Stomach smooth muscle (tissue), 2 donors: ENCODE data around the gene PTGDS.

Source experiments
- H3K27ac ChIP-seq: one replicate; pipeline ENCODE4 v1.7.0; 2013; ENCODE audit warnings: mild to moderate bottlenecking, low read length, inconsistent platforms
- H3K27me3 ChIP-seq, 2 donors: one replicate each; pipeline ENCODE4 v1.7.0; 2013; ENCODE audit warnings: low read length in 2 of 2; ENCODE audit not compliant: insufficient read depth in 2 of 2, control insufficient read depth in 1 of 2
- H3K36me3 ChIP-seq, 2 donors: one replicate each; pipeline ENCODE4 v1.7.0; 2013; ENCODE audit warnings: low read length in 2 of 2; ENCODE audit not compliant: control insufficient read depth in 2 of 2, insufficient read depth in 2 of 2
- H3K4me1 ChIP-seq: one replicate; pipeline ENCODE4 v1.7.0; 2013; ENCODE audit warnings: low read length; ENCODE audit not compliant: control insufficient read depth, insufficient read depth
- H3K4me3 ChIP-seq, 2 donors: one replicate each; pipeline ENCODE4 v1.7.0; 2013; ENCODE audit warnings: low read length in 2 of 2
- H3K9ac ChIP-seq, 2 donors: one replicate each; pipeline ENCODE4 v1.7.0; 2013; ENCODE audit warnings: low read length in 2 of 2, mild to moderate bottlenecking in 1 of 2
- H3K9me3 ChIP-seq, 2 donors: one replicate each; pipeline ENCODE4 v1.7.0; 2013; ENCODE audit warnings: low read length in 2 of 2; ENCODE audit not compliant: control insufficient read depth in 2 of 2
- donor health status: healthy.
- donor health status: Pancreatic carcinoma.

The PTGDS gene

DNA sequence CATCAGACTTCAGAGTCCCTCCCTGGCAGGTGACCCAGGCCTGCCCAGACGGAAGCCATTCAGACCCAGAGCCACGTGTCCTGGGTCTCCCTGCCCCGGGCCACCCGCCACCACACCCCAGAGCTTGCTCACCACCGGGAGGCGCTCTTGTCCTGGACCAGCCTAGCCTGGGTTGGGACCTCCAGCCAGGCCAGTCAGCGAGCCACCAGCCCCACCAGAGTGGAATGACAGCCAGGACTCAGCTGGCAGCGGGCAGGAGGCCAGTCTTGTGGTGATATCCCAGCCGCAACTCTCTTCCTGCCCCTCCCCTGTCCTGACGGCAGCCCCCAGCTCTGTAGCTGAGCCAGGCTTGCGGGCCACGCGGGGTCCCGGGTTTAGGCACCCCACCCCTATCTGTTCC lies 1.7 kb upstream of the PTGDS start:
- Histone ChIP-seq H3K36me3 (no peaks in the 10 kb centered on the region), H3K4me3 (no peak overlapping the region), H3K27me3 (peaks cover 5 to 7% of the 10 kb centered on the region in 2 donors), H3K9ac (no peak overlapping the region), H3K4me1 (peaks cover 19% of the 10 kb centered on the region), H3K27ac (no peak overlapping the region), H3K9me3 (no peaks in the 10 kb centered on the region)

DNA sequence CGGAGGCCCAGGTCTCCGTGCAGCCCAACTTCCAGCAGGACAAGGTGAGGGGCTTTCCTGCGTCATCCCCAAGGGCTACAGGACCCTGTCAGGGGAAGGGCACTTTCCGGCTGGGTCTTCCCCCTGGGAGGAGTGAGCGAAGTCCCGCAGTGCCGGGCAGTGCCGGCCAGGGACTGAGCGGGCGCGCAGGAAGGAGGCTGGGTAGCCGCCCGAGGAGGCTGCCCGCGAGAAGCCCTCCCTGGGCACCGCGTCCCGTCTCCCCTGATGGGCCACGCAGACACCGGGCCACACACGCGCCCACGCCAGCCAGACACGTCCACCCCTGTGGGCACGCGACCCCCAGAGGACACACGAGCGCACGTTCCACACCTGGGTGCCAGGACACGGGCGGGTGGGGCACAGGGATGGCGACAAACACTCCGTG lies 357 bp downstream of the PTGDS start:
- Histone ChIP-seq H3K4me3 (peak overlapping the region; percentile 25 to 66), H3K36me3 (no peaks in the 10 kb centered on the region), H3K27ac (no peak overlapping the region), H3K9ac (no peak overlapping the region), H3K27me3 (peaks cover 5 to 7% of the 10 kb centered on the region in 2 donors), H3K4me1 (peaks cover 19% of the 10 kb centered on the region), H3K9me3 (no peaks in the 10 kb centered on the region)

DNA sequence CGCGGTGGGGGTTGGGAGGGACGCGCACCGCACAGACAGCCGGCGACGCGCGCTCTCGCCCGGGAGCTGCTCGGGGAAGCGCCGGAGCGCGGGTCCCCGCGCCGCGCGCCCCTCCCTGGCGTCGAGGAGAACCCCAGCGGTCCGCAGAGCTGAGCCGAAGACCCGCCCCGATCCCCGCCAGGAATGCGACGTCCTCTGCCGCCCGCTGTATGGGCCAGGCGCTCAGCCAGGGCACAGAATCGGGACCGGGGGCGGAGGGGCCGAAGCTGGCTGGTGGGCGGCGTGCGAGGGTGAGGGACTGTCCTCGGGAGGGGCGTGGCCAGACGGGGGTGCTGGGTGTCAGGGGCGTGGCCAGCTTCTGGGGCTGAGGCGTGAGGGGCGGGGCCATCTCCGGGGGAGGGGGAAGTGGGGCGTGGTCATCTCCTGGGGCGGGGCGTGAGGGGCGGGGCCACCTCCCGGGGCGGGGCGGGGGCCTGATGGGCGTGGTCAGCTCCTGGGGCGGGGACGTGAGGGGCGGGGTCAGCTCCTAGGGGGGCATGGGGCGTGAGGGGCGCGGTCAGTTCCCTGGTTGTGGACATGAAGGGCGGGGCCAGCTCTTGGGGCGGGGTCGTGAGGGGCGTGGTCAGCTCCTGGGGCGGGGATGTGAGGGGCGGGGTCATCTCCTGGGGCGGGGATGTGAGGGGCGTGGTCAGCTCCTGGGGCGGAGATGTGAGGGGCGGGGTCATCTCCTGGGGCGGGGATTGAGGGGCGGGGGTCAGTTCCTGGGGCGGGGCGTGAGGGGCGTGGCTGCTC lies 965 bp downstream of the PTGDS start:
- Histone ChIP-seq H3K4me3 (peak overlapping the region; percentile 25 to 66), H3K4me1 (peaks cover 19% of the 10 kb centered on the region), H3K9ac (no peak overlapping the region), H3K27me3 (peaks cover 6 to 7% of the 10 kb centered on the region in 2 donors), H3K9me3 (no peaks in the 10 kb centered on the region), H3K36me3 (no peaks in the 10 kb centered on the region), H3K27ac (no peak overlapping the region)

GRCh38 chr9:136978865-136979544 lies 1.7 kb downstream of the PTGDS start:
- Histone ChIP-seq H3K4me3 (no peak overlapping the region), H3K27ac (no peak overlapping the region), H3K9ac (no peak overlapping the region), H3K36me3 (no peaks in the 10 kb centered on the region), H3K27me3 (peaks cover 12 to 13% of the 10 kb centered on the region in 2 donors), H3K4me1 (peaks cover 19% of the 10 kb centered on the region), H3K9me3 (no peaks in the 10 kb centered on the region)

DNA sequence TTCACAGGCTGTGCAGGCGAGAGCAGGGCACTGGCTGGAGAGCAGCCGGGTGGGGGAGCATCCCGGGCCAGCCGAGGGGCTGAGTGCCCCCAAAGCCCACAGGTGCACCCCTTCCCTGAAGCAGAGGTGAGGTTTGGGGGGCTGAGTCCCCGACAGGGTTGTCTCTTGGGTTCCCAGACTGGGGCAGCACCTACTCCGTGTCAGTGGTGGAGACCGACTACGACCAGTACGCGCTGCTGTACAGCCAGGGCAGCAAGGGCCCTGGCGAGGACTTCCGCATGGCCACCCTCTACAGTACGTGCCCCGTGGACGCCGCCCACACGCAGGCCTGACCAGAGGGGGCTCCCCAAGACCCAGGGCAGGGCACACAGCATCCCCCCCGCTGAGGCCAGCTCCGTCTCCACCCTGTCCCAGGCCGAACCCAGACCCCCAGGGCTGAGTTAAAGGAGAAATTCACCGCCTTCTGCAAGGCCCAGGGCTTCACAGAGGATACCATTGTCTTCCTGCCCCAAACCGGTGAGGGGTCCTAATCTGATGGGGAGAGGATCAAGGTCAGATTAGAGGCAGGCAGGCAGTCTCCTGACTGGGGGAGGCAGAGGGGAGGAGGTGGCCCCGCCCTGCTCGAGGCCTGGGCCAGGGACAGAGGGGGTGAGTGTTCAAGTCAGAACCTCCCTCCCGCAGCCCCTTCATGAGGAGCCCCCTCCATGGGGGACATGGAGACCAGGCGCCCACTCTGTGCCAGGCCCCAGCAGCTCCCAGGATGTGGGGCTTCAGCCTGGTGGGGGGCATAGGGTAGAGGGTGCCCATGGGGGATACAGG lies 2.7 kb downstream of the PTGDS start:
- Histone ChIP-seq H3K9me3 (no peaks in the 10 kb centered on the region), H3K27me3 (peaks cover 17 to 19% of the 10 kb centered on the region in 2 donors), H3K4me1 (peaks cover 18% of the 10 kb centered on the region), H3K9ac (no peak overlapping the region), H3K36me3 (no peaks in the 10 kb centered on the region), H3K4me3 (no peak overlapping the region), H3K27ac (no peak overlapping the region)

GRCh38 chr9:136980669-136981478 lies 3.6 kb downstream of the PTGDS start:
- peaks cover 19 to 28% of the 10 kb centered on the region in 2 donors for H3K27me3 ChIP-seq
- H3K27ac ChIP-seq, result no peak overlapping the region
- H3K9ac ChIP-seq, result no peak overlapping the region
- H3K4me1 ChIP-seq, result peaks cover 14% of the 10 kb centered on the region
- H3K9me3 ChIP-seq, result no peaks in the 10 kb centered on the region
- no peak overlapping the region for H3K4me3 ChIP-seq
- H3K36me3 ChIP-seq, result no peaks in the 10 kb centered on the region

DNA sequence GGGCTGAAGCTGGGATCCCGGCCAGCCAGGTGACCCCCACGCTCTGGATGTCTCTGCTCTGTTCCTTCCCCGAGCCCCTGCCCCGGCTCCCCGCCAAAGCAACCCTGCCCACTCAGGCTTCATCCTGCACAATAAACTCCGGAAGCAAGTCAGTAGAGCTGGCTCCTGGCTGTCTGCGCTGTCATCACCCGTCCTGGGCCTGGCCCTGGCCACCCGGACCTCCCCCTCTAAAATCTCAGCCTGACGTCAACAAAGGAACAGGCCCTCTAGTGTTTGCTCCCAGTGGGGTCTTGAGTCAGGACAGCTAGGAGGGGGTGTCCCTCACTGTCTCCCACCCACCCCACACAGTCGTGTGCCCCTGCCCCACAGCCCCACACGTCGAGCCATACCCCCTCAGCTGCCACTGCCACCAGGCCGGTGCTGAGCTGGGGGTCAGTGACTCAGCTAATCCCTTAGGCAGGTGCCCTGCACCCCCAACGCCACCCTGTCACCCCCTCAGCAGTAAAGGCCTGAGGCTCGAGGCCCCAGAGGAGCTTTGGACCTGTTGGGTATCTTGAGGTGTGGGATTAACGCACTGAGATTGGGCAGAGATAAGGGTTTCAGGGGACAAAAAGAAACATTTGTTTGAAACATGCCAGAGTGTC lies 4.4 kb downstream of the PTGDS start:
- H3K27ac ChIP-seq, result no peak overlapping the region
- no peak overlapping the region for H3K4me3 ChIP-seq
- H3K4me1 ChIP-seq, result peaks cover 14% of the 10 kb centered on the region
- H3K27me3 ChIP-seq, result peaks cover 22 to 32% of the 10 kb centered on the region in 2 donors
- H3K9ac ChIP-seq, result no peak overlapping the region
- H3K36me3 ChIP-seq, result no peaks in the 10 kb centered on the region
- no peaks in the 10 kb centered on the region for H3K9me3 ChIP-seq

DNA sequence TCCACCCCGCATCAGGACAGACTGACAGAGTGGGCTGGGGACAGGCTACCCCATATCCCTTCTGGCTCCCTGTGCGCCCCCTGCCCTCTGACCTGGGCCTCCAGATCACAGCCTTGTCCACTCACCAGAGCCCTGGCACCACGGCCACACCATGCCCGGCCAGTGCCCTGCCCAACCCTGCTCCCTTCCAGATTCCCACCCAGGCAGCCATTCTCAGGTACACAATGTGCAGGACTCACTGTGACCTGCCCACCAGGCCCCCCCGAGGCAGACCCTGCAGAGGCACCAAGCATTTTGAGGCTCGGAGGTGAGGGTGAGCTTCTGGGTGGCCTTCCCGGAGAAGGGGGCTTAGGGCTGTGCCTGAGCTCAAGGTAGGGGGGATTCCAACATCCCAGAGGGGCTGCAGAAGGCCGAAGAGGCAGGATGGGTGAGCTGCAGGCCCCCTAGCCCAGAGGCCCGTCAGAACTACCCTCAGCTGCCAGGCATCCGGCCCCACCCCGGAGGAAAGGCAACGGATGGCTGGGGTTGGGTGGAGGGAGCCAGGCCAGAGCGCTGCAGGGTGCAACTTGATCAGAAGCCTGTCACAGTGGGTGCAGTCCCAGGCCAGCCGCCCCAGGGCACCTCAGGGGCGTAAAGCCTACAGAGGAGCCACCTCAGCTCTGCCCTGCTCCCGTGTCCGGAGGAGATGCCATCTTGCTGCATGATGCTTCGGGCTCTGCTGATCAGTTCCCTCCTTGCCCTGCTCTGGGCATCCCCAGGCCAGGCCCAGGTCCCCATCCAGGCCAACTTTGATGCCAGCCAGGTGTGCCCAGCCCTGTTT lies 5.1 kb downstream of the PTGDS start, which contains the start of gene LCNL1:
TSS of gene LCNL1 (plus strand) at position 762 of the 820 bp plus-strand sequence. CDS start 594 bp downstream, outside the sequence.
- peaks cover 21 to 32% of the 10 kb centered on the region in 2 donors for H3K27me3 ChIP-seq
- no peak within 1 kb of the TSS for H3K9ac ChIP-seq
- H3K36me3 ChIP-seq, result no peaks in the 10 kb centered on the region
- no peak within 1 kb of the TSS for H3K27ac ChIP-seq
- H3K4me3 ChIP-seq, result no peak within 1 kb of the TSS
- no peaks in the 10 kb centered on the region for H3K9me3 ChIP-seq
- H3K4me1 ChIP-seq, result peaks cover 8% of the 10 kb centered on the region

DNA sequence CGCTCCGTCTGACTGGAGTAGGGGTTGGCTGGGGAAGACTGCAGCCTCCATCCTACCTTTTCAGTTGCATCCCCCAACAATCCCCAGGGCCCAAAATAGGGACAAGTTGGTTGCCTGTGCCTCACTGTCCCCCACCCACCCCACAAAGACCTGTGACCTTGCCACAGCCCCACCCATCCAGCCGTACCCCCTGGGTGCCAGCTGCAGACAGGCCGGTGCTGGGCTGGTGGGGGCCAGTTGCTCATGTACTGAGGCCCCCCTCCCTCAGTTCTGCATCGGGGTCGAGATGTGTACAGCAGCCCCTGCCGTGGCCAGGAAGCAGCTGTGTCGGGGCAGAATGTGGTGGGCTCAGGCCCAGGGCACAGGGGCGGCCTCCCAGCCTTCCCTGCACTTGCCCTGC lies 5.9 kb downstream of the PTGDS start:
- Histone ChIP-seq H3K4me3 (no peak overlapping the region), H3K4me1 (peaks cover under 1% of the 10 kb centered on the region), H3K36me3 (no peaks in the 10 kb centered on the region), H3K9me3 (no peaks in the 10 kb centered on the region), H3K9ac (no peak overlapping the region), H3K27me3 (peaks cover 21 to 25% of the 10 kb centered on the region in 2 donors), H3K27ac (no peak overlapping the region)
